ENCODE results near the gene RCAN2. TPM values are rescaled to one million over a fixed set of nuclear protein-coding genes. Genes with fewer than 3 reads are reported as not detected.

The RCAN2 gene
- total and polyA plus RNA-seq, 4 donors: 4.5 to 16.7 (median 4.8) TPM

DNA sequence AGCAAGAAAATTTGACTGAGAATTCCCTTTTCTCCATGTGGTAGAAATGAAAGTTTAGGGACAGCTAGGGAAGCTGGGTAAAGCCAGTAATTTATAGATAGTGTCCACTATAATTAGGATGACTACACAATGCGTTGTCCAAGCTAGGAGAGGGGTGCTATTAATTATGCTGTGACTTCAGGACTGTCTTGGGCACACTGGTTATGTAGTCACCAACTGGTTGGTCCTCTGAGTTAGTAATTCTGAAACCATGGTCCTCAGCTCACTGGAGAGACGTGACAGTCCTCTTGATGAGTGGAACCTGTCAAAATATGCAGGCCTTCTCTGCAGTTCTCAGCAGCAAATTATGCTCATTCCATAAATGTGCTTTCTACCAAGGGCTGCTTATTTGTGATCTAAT, 225.9 kb downstream of the RCAN2 start:
- ATAC-seq (ENCODE audit: insufficient read depth, low FRiP score) (no peak), DNase-seq (no peak)
- H3K4me3 ChIP-seq: no peak overlapping the region
- H3K27ac ChIP-seq (ENCODE audit: low read depth in 1 of 2, low read length in 1 of 2): no peak overlapping the region
- peaks cover 0 to 21% (median 5%) of the 10 kb centered on the region in 5 donors for H3K4me1 ChIP-seq (ENCODE audit: control insufficient read depth in 5 of 5, insufficient read depth in 5 of 5, low read length in 5 of 5)
- no peaks in the 10 kb centered on the region for H3K9me3 ChIP-seq (ENCODE audit: control insufficient read depth in 4 of 4, insufficient read depth in 3 of 4, low read length in 3 of 4)
- H3K36me3 ChIP-seq (ENCODE audit: control insufficient read depth in 4 of 4, insufficient read depth in 4 of 4, low read length in 4 of 4): no peaks in the 10 kb centered on the region
- H3K27me3 ChIP-seq (ENCODE audit: control insufficient read depth in 3 of 3, insufficient read depth in 3 of 3, low read length in 2 of 3): no peaks in the 10 kb centered on the region
- TF ChIP-seq, protein P1, sequence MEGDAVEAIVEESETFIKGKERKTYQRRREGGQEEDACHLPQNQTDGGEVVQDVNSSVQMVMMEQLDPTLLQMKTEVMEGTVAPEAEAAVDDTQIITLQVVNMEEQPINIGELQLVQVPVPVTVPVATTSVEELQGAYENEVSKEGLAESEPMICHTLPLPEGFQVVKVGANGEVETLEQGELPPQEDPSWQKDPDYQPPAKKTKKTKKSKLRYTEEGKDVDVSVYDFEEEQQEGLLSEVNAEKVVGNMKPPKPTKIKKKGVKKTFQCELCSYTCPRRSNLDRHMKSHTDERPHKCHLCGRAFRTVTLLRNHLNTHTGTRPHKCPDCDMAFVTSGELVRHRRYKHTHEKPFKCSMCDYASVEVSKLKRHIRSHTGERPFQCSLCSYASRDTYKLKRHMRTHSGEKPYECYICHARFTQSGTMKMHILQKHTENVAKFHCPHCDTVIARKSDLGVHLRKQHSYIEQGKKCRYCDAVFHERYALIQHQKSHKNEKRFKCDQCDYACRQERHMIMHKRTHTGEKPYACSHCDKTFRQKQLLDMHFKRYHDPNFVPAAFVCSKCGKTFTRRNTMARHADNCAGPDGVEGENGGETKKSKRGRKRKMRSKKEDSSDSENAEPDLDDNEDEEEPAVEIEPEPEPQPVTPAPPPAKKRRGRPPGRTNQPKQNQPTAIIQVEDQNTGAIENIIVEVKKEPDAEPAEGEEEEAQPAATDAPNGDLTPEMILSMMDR (IDR thresholded peaks at IDR 0.05; ENCODE audit: control extremely low read depth, extremely low read depth): no peak
- no peak overlapping the region for H3K9ac ChIP-seq (ENCODE audit: insufficient read depth in 1 of 2, low read length in 2 of 2)
- 89 to 95% methylated on average over 2 of the region's 2 CpGs for WGBS, 2 donors

DNA sequence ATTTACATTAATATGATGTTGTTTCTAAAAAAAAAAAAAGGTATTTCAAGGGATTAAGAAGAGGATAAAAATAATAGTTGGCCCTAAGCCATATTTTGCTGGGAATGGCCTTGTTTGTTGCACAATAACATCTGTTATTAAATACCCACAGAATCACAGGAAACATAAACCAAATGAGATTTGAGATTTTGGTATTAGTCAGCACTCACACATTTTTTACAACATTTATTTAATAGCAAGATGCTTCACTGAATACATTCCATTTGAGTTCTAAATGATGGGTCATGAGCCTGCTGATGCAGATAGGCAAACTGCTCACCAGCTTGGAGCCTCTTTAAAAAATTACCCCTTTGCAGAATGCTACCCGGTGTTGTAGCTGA, 227.6 kb downstream of the RCAN2 start:
- H3K9me3 ChIP-seq (ENCODE audit: control insufficient read depth in 4 of 4, insufficient read depth in 3 of 4, low read length in 3 of 4): no peaks in the 10 kb centered on the region
- no peaks in the 10 kb centered on the region for H3K27me3 ChIP-seq (ENCODE audit: control insufficient read depth in 3 of 3, insufficient read depth in 3 of 3, low read length in 2 of 3)
- ATAC-seq (ENCODE audit: insufficient read depth, low FRiP score): peak; percentile 34
- peaks cover 0 to 26% (median 5%) of the 10 kb centered on the region in 5 donors for H3K4me1 ChIP-seq (ENCODE audit: control insufficient read depth in 5 of 5, insufficient read depth in 5 of 5, low read length in 5 of 5)
- 44 to 54% methylated on average over 1 of the region's 1 CpG for WGBS, 2 donors
- H3K36me3 ChIP-seq (ENCODE audit: control insufficient read depth in 4 of 4, insufficient read depth in 4 of 4, low read length in 4 of 4): no peaks in the 10 kb centered on the region
- TF ChIP-seq, protein P1 (IDR thresholded peaks at IDR 0.05; ENCODE audit: control extremely low read depth, extremely low read depth): no peak
- peak in 2 of 3 donors; percentile 86 to 88 for DNase-seq
- H3K9ac ChIP-seq (ENCODE audit: insufficient read depth in 1 of 2, low read length in 2 of 2): no peak overlapping the region
- no peak overlapping the region for H3K27ac ChIP-seq (ENCODE audit: low read depth in 1 of 2, low read length in 1 of 2)
- H3K4me3 ChIP-seq: no peak overlapping the region

DNA sequence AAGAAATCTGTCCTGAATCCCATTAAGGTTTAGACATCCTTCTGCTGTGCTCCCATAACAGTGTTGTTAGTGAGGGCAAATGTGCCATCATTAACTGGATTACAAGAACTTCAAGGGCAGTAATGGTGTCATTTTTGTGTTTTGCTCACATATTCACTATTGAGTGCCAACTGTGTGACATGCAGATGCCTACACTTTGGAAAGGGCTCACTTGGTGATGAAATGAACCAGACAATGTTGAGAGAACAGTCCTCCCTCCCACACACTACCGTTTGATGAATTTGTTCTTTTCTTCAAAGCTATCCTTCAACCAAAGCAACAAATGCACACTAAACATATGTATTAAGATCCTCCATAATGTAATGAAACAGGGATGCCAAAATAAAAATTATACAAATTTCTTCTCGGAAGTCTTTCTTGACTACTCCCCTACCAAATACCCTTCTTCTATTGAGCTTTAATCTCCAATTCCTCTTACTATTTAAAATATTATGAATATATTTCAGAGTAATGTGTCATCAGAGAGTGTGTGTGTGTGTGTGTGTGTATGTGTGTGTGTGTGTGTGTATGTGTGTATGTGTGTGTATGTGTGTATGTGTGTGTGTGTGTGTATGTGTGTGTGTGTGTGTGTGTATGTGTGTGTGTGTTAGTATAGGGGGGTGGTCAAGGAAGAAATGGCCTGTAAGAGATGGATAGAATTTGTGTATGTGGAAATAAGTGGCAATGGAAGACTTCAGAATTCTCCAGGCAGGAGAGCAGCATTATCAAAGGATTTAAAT, 228.1 kb downstream of the RCAN2 start:
- H3K9ac ChIP-seq (ENCODE audit: insufficient read depth in 1 of 2, low read length in 2 of 2): no peak overlapping the region
- no peaks in the 10 kb centered on the region for H3K9me3 ChIP-seq (ENCODE audit: control insufficient read depth in 4 of 4, insufficient read depth in 3 of 4, low read length in 3 of 4)
- no peak overlapping the region for H3K27ac ChIP-seq (ENCODE audit: low read depth in 1 of 2, low read length in 1 of 2)
- peaks cover 0 to 26% (median 5%) of the 10 kb centered on the region in 5 donors for H3K4me1 ChIP-seq (ENCODE audit: control insufficient read depth in 5 of 5, insufficient read depth in 5 of 5, low read length in 5 of 5)
- 84 to 85% methylated on average over 2 of the region's 2 CpGs for WGBS, 2 donors
- no peaks in the 10 kb centered on the region for H3K36me3 ChIP-seq (ENCODE audit: control insufficient read depth in 4 of 4, insufficient read depth in 4 of 4, low read length in 4 of 4)
- no peaks in the 10 kb centered on the region for H3K27me3 ChIP-seq (ENCODE audit: control insufficient read depth in 3 of 3, insufficient read depth in 3 of 3, low read length in 2 of 3)
- DNase-seq (no peak), ATAC-seq (ENCODE audit: insufficient read depth, low FRiP score) (no peak)
- TF ChIP-seq, protein P1 (IDR thresholded peaks at IDR 0.05; ENCODE audit: control extremely low read depth, extremely low read depth): no peak
- H3K4me3 ChIP-seq: no peak overlapping the region
